ENCODE measurements around the gene ABCD1. TPM values are rescaled to one million over a fixed set of nuclear protein-coding genes. Genes with fewer than 3 reads are reported as not detected.

Gene ABCD1
- total RNA-seq, 3 donors from 2014 or later, result 10.2 to 27.8 (median 10.5) TPM

DNA sequence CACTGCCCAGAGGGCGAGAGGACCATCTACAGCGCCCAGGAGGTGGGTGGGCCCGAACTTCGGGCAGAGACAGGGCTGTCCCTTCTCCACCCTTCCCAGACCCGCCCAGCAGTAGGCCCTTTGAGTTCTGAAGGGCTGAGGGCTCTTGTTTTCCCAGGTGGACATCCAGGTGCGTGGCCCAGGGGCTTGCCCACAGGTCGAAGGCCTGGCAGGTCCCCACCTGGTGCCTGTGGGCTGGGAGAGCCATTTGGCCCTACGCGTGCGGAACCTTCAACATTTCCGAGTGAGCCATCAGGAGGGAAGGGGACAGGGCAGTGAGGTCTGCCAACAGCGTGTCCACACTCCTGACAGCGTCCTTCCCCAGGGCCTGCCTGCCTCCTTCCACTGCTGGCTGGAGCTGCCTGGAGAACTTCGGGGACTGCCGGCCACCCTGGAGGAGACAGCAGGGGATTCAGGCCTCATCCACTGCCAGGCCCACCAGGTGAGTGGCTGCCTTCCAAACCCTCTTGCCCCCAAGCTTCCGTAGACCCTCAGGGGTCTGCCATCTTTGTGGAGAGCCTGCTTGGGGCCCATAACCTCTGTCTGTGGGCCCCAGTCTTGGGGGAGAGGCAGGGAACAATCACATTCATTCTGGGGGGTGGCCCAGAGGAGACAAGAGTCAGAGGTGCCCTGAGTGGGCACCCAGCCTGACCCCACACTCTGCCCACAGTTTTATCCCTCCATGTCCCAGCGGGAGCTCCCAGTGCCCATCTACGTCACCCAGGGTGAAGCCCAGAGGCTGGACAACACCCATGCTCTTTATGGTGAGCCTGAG is 46.2 kb downstream of the ABCD1 start:
- no peaks in the 10 kb centered on the region for H3K36me3 ChIP-seq
- no peak overlapping the region for H3K27ac ChIP-seq
- TF ChIP-seq POLR2A (IDR thresholded peaks at IDR 0.05) (no peak), POLR2AphosphoS5 (IDR thresholded peaks at IDR 0.05) (no peak)
- TF ChIP-seq, protein P1, sequence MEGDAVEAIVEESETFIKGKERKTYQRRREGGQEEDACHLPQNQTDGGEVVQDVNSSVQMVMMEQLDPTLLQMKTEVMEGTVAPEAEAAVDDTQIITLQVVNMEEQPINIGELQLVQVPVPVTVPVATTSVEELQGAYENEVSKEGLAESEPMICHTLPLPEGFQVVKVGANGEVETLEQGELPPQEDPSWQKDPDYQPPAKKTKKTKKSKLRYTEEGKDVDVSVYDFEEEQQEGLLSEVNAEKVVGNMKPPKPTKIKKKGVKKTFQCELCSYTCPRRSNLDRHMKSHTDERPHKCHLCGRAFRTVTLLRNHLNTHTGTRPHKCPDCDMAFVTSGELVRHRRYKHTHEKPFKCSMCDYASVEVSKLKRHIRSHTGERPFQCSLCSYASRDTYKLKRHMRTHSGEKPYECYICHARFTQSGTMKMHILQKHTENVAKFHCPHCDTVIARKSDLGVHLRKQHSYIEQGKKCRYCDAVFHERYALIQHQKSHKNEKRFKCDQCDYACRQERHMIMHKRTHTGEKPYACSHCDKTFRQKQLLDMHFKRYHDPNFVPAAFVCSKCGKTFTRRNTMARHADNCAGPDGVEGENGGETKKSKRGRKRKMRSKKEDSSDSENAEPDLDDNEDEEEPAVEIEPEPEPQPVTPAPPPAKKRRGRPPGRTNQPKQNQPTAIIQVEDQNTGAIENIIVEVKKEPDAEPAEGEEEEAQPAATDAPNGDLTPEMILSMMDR (IDR thresholded peaks at IDR 0.05), result no peak
- DNase-seq (ENCODE audit: low spot score in 2 of 2), result no peak
- H3K4me1 ChIP-seq, result no peaks in the 10 kb centered on the region
- H3K9me3 ChIP-seq, result peaks cover 0 to 3% of the 10 kb centered on the region in 2 donors
- intact Hi-C loops (cut with DNase I; ENCODE audit: low total_unique reads), result no loop called here
- peaks cover 0 to 47% of the 10 kb centered on the region in 2 donors for H3K27me3 ChIP-seq
- H3K4me3 ChIP-seq, result no peak overlapping the region

DNA sequence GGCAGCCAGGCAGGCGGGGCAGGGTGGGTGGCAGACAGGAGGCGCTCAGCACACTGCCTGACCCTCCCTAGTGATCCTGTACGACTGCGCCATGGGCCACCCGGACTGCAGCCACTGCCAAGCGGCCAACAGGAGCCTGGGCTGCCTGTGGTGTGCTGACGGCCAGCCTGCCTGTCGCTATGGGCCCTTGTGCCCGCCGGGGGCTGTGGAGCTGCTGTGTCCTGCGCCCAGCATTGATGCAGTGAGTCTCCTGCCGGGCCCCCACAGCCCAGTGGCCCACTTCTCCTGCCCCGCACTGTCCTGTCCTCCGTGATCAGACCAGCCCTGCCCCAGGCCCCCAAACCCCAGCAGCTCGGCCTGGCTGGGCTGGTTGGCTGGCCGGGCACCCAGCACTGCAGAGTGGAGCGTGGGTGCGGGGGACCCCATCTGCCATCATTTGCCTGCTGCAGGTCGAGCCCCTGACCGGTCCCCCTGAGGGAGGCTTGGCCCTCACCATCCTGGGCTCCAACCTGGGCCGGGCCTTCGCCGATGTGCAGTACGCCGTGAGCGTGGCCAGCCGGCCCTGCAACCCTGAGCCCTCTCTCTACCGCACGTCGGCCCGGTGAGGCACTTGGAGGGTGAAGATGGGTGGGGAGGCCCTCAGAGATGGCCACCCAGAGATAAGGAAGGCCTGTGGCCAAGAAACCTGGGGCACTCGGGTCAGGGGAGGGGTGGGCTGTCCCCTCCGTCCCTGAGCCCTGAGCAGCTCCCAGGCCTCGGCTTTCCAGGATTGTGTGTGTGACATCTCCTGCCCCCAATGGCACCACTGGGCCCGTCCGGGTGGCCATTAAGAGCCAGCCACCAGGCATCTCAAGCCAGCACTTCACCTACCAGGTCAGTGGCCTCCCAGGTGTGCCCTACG is 47.0 kb downstream of the ABCD1 start:
- Histone ChIP-seq H3K27ac (no peak overlapping the region), H3K36me3 (no peaks in the 10 kb centered on the region), H3K4me3 (no peak overlapping the region), H3K27me3 (peaks cover 0 to 47% of the 10 kb centered on the region in 2 donors), H3K4me1 (no peaks in the 10 kb centered on the region), H3K9me3 (peaks cover 0 to 3% of the 10 kb centered on the region in 2 donors)
- TF ChIP-seq POLR2A (IDR thresholded peaks at IDR 0.05) (no peak), POLR2AphosphoS5 (IDR thresholded peaks at IDR 0.05) (no peak)
- TF ChIP-seq, protein P1 (IDR thresholded peaks at IDR 0.05), result no peak
- DNase-seq (ENCODE audit: low spot score in 2 of 2), result no peak
- intact Hi-C loops (cut with DNase I; ENCODE audit: low total_unique reads), result no loop called here

DNA sequence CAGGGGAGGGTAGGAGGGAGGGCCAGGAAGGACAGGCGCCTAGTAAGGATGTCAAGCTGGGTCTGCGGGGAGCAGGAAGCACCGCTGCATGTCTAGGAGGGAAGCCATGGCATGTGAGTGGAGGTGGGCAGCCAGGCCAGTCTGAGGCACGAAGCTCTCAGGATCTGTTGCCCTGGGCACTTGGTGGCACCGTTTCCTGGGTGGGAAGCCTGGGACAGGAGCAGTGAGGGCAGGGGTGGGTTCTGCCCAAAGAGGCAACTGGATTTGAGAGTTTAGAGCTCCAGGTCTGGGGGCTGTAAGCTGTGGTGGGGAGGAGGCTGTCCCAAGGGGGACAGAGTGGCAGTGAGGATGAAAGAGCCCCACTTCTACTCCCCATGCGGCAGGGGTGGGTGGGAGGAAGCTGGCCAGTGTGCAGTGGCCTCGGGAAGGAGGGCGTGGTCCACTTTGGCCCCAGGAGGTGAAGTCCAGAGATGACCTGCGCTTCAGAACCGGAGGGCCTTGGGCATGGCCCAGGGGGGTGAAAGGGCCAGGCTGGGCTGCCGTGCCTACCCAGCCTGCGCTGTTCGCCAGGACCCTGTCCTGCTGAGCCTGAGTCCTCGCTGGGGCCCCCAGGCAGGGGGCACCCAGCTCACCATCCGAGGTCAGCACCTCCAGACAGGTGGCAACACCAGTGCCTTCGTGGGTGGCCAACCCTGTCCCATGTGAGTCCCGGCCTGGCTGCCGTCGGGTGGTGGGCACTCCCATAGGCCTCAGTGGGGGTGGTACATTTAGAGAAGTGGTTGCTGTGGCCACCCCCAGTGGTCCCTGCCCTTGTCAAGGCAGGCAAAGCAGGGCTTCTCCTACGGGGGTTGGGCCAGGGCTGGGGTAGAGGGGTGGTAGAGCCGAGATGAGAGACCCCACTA is 47.9 kb downstream of the ABCD1 start:
- peaks cover 0 to 54% of the 10 kb centered on the region in 2 donors for H3K27me3 ChIP-seq
- no peaks in the 10 kb centered on the region for H3K9me3 ChIP-seq
- no peak overlapping the region for H3K4me3 ChIP-seq
- TF ChIP-seq POLR2A (IDR thresholded peaks at IDR 0.05) (no peak), POLR2AphosphoS5 (IDR thresholded peaks at IDR 0.05) (no peak)
- TF ChIP-seq, protein P1 (IDR thresholded peaks at IDR 0.05), result no peak
- H3K36me3 ChIP-seq, result no peaks in the 10 kb centered on the region
- no peak overlapping the region for H3K27ac ChIP-seq
- intact Hi-C loops (cut with DNase I; ENCODE audit: low total_unique reads), result no loop called here
- H3K4me1 ChIP-seq, result no peaks in the 10 kb centered on the region
- DNase-seq (ENCODE audit: low spot score in 2 of 2), result no peak

DNA sequence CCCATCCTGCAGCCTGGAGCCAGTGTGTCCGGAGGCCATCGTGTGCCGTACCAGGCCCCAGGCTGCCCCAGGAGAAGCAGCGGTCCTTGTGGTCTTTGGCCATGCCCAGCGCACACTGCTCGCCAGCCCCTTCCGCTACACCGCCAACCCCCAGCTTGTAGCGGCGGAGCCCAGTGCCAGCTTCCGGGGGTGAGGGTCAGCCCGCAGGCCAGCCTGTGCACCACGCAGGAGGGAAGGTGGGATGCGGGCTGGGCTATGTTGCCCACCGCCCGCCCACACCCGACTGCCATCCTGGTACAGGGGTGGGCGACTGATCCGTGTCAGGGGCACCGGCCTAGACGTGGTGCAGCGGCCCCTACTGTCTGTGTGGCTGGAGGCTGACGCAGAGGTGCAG is 48.6 kb downstream of the ABCD1 start:
- TF ChIP-seq POLR2A (IDR thresholded peaks at IDR 0.05) (no peak), POLR2AphosphoS5 (IDR thresholded peaks at IDR 0.05) (no peak)
- TF ChIP-seq, protein P1 (IDR thresholded peaks at IDR 0.05), result no peak
- Histone ChIP-seq H3K4me1 (no peaks in the 10 kb centered on the region), H3K27ac (no peak overlapping the region), H3K27me3 (peaks cover 0 to 57% of the 10 kb centered on the region in 2 donors), H3K36me3 (no peaks in the 10 kb centered on the region), H3K9me3 (no peaks in the 10 kb centered on the region), H3K4me3 (no peak overlapping the region)
- DNase-seq (ENCODE audit: low spot score in 2 of 2), result no peak
- intact Hi-C loops (cut with DNase I; ENCODE audit: low total_unique reads), result no loop called here

All from breast epithelium (tissue), 4 donors.